Right lobe of liver (tissue), 4 donors: ENCODE results near the gene LLGL2.

Experiments
- POLR2A ChIP-seq: fragments of 450-650 bp; IDR thresholded peaks from one replicate; pipeline ENCODE4 v1.6.1; 2017; ENCODE audit warnings: antibody characterized with exemption, mild to moderate bottlenecking
- TF ChIP-seq, protein P1 (sequence below), 4 donors: fragments of 200-600 bp in 3 of 4; fragments of 450-650 bp in 1 of 4; IDR thresholded peaks; one replicate each; pipeline versions ENCODE4 v1.5.1 to v1.8.0; 2016 to 2022; ENCODE audit warnings: antibody characterized with exemption in 4 of 4, mild to moderate bottlenecking in 2 of 4
- donor health status: DM: no; HTN: no; CAD: no.
- donor health status: DM: no; HTN: no; CAD: no.
- donor health status: DM: no; HTN: yes; CAD: no.

DNA sequence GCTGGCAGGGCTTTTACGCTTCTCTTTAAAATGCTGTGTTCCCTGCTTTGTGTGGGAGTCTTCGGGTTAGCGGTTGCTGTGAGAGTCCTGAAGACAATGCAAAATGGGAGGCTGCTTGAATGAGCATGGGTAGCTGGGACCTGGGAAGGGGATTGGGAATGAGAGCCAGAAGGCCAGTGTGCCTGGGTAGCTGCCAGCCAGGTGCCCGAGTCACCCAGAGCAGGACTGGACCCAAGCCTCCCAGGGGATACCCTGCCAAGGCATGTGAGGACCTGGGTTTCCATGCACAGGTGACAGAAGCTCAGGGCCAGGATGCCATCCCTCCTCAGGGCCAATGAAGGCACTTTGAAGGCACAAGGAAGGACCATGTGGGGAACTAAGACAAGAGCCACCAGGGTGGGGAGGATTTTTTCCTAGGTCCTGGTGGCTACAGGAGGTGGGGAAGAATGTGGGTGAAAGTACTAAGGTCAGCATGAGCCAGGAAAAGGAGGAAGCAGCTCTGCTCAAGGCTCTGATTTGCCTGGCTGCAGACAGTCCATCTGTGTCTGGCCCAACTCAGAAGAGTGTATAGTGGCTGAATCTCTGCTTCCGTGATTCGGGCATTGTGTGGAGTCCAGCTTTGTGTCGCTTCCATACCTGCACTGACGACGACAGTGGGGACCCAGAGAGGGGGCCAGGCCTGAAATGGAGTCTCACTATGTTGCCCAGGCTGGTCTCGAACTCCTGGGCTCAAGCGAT is 48.6 kb upstream of the LLGL2 start:
- TF ChIP-seq POLR2A, result no peak
- TF ChIP-seq, protein P1, sequence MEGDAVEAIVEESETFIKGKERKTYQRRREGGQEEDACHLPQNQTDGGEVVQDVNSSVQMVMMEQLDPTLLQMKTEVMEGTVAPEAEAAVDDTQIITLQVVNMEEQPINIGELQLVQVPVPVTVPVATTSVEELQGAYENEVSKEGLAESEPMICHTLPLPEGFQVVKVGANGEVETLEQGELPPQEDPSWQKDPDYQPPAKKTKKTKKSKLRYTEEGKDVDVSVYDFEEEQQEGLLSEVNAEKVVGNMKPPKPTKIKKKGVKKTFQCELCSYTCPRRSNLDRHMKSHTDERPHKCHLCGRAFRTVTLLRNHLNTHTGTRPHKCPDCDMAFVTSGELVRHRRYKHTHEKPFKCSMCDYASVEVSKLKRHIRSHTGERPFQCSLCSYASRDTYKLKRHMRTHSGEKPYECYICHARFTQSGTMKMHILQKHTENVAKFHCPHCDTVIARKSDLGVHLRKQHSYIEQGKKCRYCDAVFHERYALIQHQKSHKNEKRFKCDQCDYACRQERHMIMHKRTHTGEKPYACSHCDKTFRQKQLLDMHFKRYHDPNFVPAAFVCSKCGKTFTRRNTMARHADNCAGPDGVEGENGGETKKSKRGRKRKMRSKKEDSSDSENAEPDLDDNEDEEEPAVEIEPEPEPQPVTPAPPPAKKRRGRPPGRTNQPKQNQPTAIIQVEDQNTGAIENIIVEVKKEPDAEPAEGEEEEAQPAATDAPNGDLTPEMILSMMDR (IDR thresholded peaks at IDR 0.05), result no peak
